AG08396 (cell line): ENCODE data around the gene RNF146.
"Not testable (repeated sequence)": the region's sequence is repeated elsewhere in the genome, so short reads cannot be mapped to it uniquely, and the experiment has no call there.

Experiments
- DNase-seq: peaks from one replicate; pipeline ENCODE4 v3.0.0; 2012; ENCODE audit warnings: low spot score, mixed read lengths

The RNF146 gene, protein sequence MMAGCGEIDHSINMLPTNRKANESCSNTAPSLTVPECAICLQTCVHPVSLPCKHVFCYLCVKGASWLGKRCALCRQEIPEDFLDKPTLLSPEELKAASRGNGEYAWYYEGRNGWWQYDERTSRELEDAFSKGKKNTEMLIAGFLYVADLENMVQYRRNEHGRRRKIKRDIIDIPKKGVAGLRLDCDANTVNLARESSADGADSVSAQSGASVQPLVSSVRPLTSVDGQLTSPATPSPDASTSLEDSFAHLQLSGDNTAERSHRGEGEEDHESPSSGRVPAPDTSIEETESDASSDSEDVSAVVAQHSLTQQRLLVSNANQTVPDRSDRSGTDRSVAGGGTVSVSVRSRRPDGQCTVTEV

DNA sequence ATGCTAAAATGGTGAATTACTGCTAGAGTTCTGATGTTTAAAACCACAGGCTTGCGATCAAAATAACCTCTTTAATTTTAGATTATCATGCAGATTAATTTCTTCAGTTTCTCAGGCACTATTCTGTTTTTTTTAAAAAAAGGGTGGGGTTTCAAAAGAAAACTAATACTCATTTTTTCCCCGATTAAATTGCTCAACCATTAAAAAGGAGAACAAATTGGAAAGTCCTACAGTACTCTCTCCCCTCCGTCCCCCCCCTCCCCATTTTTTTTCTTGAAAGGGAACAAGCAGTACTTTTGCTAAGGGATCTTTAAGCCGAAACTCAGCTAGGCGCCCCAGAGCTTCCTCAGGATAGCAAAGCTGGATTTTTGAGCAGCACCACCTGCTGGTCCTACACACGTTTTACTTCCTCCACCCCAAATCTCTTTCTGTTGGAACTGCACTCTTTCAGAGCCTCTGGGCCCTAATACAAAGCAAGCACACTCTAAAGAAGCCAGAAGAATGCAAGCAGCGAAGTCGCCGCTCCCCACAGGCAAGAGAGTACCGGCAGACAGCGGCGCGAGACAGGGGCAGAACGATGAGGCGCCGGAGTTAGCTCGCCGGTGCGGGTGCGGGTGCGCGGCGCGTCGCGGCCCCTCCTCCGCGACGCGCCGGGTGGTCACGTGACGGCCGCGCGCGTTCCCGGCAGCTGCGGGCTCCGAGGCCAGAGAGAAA is at the start of gene RNF146:
TSS of gene RNF146 (plus strand) at position 687 of the 714 bp plus-strand sequence. CDS start 13,475 bp downstream, outside the sequence.
- peak; percentile 95 for DNase-seq

GRCh38 chr6:127219869-127220268 is 46.8 kb upstream of the RNF146 start:
- no peak for DNase-seq

DNA sequence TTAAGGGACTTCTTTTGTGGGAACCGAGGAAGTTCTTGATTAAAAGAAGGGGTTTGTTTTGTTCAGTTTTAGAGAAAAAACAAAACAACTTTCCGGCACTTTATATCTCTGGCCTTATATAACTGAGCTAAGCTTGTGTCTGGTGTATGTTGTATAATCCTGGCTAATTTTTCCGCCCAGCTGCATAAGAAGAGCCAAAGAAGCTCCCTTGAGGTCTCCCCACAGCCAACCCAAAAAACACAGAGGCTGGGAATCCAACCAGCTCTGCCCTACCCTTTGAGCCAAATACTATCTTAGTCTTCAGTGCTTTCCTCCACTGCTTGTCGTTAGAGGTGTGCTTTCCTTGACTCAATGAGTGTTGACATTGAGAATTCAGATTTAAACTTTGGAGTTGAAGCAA is 45.5 kb upstream of the RNF146 start:
- no peak for DNase-seq

DNA sequence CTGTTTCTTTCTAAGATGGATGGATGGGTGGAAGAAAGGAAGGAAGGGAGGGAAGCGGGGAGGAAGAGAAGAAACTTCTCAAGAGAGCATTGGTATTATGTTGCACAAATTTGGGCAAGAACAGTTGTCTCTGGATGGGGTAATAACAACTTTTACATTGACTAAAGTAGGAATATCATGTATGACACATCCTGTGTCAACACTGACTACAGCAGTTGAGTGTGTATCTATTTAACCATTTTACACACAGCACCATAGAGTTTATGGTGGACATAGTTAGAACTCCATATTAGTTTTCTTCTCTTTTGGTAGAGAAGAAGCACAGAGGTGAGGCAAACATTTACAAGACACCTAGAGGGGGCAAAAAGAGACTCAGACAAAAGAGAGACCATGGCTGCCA is 44.2 kb upstream of the RNF146 start:
- no peak for DNase-seq

DNA sequence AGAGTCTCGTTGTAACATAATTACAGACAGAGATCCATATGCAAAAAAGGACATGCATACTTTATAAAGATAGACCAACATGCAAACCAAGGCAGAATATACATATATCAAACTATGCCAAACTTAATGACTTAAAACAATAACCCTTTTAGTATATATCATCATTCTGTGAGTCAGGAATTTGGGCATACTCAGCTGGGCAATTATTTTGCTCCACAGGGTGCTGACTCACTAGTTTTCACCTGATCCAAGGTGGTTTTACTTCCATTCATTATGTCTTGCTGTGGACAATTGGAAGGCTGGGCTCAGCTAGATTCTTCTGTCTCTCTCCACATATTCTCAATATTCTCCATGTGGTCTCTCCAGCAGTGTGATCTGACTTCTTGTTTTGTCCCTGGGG is 41.2 kb upstream of the RNF146 start:
- no peak for DNase-seq

GRCh38 chr6:127233819-127234218 is 32.8 kb upstream of the RNF146 start:
- DNase-seq, result not testable (repeated sequence)

DNA sequence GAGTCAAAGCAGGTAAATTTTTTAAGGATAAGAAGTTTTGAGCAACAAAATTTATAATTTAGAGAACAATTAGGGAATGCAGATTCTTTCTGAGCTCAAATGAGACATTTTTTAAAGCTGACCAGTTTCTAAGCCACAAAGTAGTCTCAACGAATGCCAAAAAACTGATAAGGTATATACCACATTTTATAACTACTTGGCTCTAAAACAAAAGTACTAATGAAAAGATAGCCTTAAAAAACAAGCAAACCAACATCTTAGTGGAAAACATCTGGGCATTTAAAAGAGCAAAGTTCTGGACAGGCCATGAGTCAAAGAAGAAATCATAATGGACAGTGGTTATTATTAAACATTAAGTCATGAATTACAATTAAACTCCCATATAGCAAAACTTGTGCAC is 23.2 kb upstream of the RNF146 start:
- DNase-seq, result no peak

DNA sequence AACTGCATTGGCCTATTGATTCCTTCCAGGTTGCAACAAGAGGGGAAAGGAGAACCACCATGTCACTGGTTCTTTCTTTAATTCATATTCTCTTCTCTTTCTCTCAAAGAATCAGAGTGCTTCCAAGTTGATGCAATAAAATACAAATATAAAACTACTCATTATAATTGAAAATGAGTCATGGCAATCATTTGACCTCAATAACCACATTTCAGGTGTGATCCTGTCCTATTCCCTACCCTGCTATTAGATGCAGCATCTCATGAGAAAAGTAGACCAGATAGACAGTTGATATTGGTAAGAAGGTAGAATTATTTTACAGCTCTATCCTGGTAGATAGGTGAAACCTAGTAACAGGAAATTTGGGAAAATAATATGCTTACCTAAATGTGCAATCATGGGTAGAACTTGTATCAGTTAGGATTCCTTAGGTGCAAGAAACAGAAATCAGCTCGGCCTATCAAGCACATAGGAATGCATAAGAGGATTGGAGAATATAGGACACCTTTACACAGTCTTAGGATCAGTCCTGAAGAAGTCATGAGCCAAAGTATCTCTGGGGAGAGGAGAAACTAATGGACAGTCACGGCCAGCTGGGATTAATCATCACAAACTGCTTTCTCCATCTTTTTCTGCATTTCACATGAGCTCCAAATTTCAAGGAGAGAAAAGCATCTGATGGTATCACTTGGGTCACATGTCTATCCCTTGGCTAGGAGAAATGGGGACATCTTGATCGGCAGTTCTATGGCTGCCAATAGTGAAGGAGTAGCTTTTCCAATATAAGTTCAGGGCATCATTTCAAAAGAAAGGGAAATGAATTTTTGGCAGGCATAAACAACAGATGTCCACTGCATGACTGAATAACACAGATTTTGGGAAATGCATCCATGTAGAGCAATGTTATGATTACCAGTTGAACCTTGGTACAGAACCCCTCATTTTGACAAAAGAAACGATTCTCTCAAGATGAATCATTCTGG is 19.3 kb upstream of the RNF146 start:
- no peak for DNase-seq

- no peak for DNase-seq
Measured at GRCh38 chr6:127249621-127250020, 17.0 kb upstream of the RNF146 start.

DNA sequence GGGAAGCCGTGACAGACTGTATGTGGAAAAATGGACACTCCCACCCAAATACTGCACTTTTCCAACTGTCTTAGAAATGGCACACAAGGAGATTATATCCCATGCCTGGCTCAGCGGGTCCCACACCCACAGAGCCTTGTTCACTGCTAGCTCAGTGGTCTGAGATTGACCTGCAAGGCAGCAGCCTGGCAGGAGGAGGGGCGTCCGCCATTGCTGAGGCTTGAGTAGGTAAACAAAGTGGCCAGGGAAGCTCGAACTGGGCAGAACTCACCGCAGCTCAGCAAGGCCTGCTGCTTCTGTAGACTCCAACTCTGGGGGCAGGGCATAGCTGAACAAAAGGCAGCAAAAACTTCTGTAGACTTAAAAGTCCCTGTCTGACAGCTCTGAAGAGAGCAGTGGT is 11.4 kb upstream of the RNF146 start:
- DNase-seq, result no peak

GRCh38 chr6:127262896-127263295 is 3.8 kb upstream of the RNF146 start:
- no peak for DNase-seq

- no peak for DNase-seq
Measured at GRCh38 chr6:127263481-127263880, 3.2 kb upstream of the RNF146 start.

DNA sequence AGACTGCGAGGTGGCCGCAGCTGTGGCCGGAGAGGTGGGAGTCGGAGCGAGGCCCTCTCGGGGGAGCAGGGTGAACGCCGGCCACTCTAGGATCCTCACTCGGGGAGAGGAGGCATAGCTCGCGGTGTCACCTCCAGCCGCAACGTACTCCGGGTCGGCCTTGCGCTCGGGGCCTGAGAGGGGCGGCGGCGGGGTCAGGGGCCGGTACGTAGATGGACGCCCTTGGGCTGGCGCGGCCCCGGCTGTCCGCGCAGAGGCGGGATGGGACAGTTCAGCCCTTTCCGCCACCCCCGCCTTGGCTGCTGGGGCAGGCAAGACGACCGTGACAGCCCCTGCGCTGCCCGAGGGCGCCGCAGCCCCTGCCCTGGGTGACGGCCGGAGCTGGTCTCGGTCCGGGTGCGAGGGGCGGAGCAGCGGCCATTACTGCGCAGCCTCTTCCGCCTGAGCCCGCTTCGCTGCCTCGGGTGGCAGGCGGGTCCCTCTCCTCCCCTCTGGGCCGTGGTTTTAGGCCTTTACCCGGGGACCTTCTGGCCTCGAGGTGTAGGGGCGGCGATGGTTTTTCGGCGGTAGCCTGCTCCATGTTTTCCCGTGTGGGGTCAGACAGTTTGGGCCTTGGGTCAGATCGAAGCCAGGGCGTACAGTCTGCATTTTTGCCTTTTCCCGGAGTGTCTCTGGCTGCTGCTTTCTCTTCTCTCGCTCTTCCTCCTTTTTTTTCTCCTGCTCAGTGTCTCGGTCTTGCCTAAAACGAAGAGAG is 405 bp downstream of the RNF146 start:
- DNase-seq, result peak; percentile 72

DNA sequence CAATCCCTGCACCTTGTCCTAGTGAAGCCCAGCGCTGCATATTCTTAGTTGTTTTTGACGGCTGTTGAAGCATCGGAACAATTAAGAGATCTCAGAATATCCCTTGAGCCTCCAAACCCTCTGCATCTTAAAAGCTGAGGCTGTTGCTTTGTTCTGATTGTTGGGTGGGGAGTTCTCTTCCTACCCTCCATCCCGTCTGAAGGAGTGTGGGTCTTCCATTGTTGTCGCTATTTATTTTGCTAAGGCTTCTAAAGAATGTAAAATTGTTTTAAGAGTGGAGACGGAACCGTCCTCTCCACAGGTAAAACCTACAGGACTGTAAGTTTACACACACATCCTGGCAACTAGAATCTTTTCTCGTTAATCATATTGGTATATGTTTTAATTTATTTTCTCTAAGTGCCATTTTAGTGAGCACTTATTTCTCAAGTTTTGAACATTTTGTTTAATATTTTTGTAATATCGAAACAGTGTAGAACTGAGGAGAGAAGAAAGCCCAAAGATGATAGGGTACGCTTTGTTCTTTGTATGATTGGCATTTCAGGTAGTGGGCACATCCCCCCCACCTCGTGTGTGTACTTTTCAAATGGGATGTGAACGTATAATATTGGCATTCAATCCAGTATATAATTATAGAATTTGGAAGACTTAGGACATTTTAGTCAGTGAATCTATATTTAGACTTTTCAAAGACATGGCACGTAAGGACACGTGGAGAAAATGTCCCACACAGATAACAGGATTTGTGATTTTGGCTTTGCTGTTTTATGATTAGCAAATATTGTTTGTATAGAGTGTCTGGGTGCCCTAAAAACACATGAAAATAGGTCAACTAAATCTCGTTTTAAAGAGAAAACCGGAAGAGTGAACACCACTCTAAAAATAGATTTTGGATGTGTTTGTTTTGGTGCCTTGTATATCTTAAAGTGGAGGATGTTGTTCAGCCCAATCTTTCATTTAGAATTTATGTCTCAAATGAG is 1.3 kb downstream of the RNF146 start:
- no peak for DNase-seq

- DNase-seq, result no peak
Measured at GRCh38 chr6:127272576-127272975, 5.9 kb downstream of the RNF146 start.

- DNase-seq, result no peak
Measured at GRCh38 chr6:127273499-127273898, 6.8 kb downstream of the RNF146 start.

GRCh38 chr6:127276331-127276730 is 9.7 kb downstream of the RNF146 start:
- no peak for DNase-seq

- no peak for DNase-seq
Measured at GRCh38 chr6:127277878-127278843, 11.5 kb downstream of the RNF146 start.

DNA sequence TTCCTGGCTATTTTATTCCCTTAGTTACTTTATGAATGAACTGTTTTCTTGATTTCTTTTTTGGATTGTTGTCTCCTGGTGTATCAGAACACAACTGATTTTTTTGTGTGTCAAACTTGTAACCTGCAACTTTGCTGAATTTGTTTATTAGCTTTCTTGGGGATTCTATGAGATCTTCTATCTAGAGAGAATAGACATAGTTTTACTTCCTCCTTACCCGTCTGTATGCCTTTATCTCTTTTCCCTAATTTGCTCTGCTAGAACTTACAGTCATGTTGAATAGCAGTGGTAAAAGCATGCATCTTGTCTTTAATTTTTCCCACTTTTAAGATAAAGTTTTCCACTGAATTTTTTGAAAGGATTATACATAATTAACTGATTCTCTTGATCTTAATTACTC is 13.2 kb downstream of the RNF146 start:
- DNase-seq, result no peak
